ENCODE results near the gene EIF3I. TPM values are rescaled to one million over a fixed set of nuclear protein-coding genes. Genes with fewer than 3 reads are reported as not detected.

The EIF3I gene
- total RNA-seq, 1 donor from 2014 or later = 184 TPM

DNA sequence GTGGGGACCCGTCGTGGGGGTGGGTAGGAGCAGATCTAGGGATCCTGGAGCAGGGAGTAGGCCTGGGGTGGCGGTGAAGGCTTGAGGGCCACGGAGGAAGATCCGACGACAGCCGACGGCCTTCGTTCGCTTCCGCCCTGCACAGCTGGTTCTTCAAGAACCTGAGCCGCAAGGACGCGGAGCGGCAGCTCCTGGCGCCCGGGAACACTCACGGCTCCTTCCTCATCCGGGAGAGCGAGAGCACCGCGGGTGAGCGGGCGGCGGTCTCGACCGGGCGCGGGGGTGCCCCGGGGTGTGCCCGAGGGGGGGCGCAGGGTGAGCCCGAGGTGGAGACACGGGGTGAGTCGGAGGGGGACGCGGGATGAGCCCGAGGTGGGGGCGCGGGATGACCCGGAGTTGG lies 53.2 kb downstream of the EIF3I start:
- no peak overlapping the region for H3K9ac ChIP-seq (ENCODE audit: low read length)
- H3K4me3 ChIP-seq (ENCODE audit: insufficient read depth, low read depth, low read length) = no peak overlapping the region
- Mint-ChIP-seq H3K4me1 (ENCODE audit: low read depth, unreplicated experiment) (peaks cover 5% of the 10 kb centered on the region), H3K36me3 (ENCODE audit: low read depth, unreplicated experiment) (peaks cover 2% of the 10 kb centered on the region), H3K9me3 (ENCODE audit: unreplicated experiment) (no peaks in the 10 kb centered on the region), H3K27ac (ENCODE audit: unreplicated experiment) (no peak overlapping the region), H3K27me3 (ENCODE audit: low read depth, unreplicated experiment) (peaks cover 23% of the 10 kb centered on the region), H3K4me3 (ENCODE audit: unreplicated experiment) (no peak overlapping the region)
- H2AFZ ChIP-seq (ENCODE audit: low read depth, low read length) = peak overlapping the region; percentile 83
- no peak for FAIRE-seq
- peak; percentile 75 for TF ChIP-seq EZH2 (IDR thresholded peaks at IDR 0.05; ENCODE audit: insufficient read depth, low read length)
- no peak for TF ChIP-seq CTCF (IDR thresholded peaks at IDR 0.05; ENCODE audit: insufficient read depth, low read depth, low read length)
- H3K9me3 ChIP-seq (ENCODE audit: insufficient read depth, low read depth, low read length) = no peaks in the 10 kb centered on the region
- H3K4me1 ChIP-seq (ENCODE audit: insufficient read depth, low read length) = no peaks in the 10 kb centered on the region
- H3K4me2 ChIP-seq (ENCODE audit: low read length) = peak overlapping the region; percentile 41
- no peaks in the 10 kb centered on the region for H3K79me2 ChIP-seq (ENCODE audit: insufficient read depth, low read length)
- H3K27ac ChIP-seq (ENCODE audit: low read depth, low read length) = no peak overlapping the region
- no peaks in the 10 kb centered on the region for H4K20me1 ChIP-seq (ENCODE audit: insufficient read depth, low read length)
- no peaks in the 10 kb centered on the region for H3K36me3 ChIP-seq (ENCODE audit: insufficient read depth, low read length)
- DNase-seq (ENCODE audit: low read depth) = no peak
- peaks cover 32% of the 10 kb centered on the region for H3K27me3 ChIP-seq (ENCODE audit: insufficient read depth, low read length)

DNA sequence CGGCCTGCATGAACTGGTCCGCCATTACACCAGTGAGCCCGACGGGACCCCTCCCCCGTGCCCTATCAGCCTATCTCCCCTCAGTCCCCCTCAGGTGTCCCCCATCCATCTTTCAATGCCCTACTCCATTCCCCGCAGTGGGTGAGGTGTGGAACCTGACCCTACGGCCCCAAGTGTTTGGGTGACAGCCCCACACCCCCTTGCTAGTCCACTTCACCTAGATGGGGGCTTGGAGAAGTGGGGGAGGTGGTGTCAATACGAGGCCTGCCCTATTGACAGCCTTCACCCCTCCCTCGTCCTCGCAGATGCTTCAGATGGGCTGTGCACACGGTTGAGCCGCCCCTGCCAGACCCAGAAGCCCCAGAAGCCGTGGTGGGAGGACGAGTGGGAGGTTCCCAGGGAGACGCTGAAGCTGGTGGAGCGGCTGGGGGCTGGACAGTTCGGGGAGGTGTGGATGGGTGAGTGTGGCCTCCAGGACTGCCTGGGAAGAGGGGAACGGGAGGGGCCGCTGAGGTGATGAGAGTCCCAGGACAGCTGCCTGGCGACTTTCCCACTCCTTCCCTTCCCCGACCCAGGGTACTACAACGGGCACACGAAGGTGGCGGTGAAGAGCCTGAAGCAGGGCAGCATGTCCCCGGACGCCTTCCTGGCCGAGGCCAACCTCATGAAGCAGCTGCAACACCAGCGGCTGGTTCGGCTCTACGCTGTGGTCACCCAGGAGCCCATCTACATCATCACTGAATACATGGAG lies 54.0 kb downstream of the EIF3I start:
- TF ChIP-seq CTCF (IDR thresholded peaks at IDR 0.05; ENCODE audit: insufficient read depth, low read depth, low read length) = no peak
- no peak for TF ChIP-seq EZH2 (IDR thresholded peaks at IDR 0.05; ENCODE audit: insufficient read depth, low read length)
- no peak overlapping the region for H3K4me3 Mint-ChIP-seq (ENCODE audit: unreplicated experiment)

More for the DNA sequence above, 54.0 kb downstream of the EIF3I start:
- no peaks in the 10 kb centered on the region for H3K9me3 ChIP-seq (ENCODE audit: insufficient read depth, low read depth, low read length)
- peaks cover 2% of the 10 kb centered on the region for H3K36me3 Mint-ChIP-seq (ENCODE audit: low read depth, unreplicated experiment)
- H3K9me3 Mint-ChIP-seq (ENCODE audit: unreplicated experiment) = no peaks in the 10 kb centered on the region
- no peaks in the 10 kb centered on the region for H3K4me1 ChIP-seq (ENCODE audit: insufficient read depth, low read length)
- no peaks in the 10 kb centered on the region for H4K20me1 ChIP-seq (ENCODE audit: insufficient read depth, low read length)
- H3K27ac ChIP-seq (ENCODE audit: low read depth, low read length) = no peak overlapping the region
- no peak overlapping the region for H3K27ac Mint-ChIP-seq (ENCODE audit: unreplicated experiment)
- FAIRE-seq (no peak), DNase-seq (ENCODE audit: low read depth) (no peak)
- no peaks in the 10 kb centered on the region for H3K79me2 ChIP-seq (ENCODE audit: insufficient read depth, low read length)
- H3K36me3 ChIP-seq (ENCODE audit: insufficient read depth, low read length) = no peaks in the 10 kb centered on the region
- peaks cover 32% of the 10 kb centered on the region for H3K27me3 ChIP-seq (ENCODE audit: insufficient read depth, low read length)
- H3K4me3 ChIP-seq (ENCODE audit: insufficient read depth, low read depth, low read length) = no peak overlapping the region
- no peak overlapping the region for H3K4me2 ChIP-seq (ENCODE audit: low read length)
- H3K27me3 Mint-ChIP-seq (ENCODE audit: low read depth, unreplicated experiment) = peaks cover 21% of the 10 kb centered on the region
- H3K4me1 Mint-ChIP-seq (ENCODE audit: low read depth, unreplicated experiment) = peaks cover 5% of the 10 kb centered on the region
- H3K9ac ChIP-seq (ENCODE audit: low read length) = no peak overlapping the region
- no peak overlapping the region for H2AFZ ChIP-seq (ENCODE audit: low read depth, low read length)

Other genes starting within 250 kb of the EIF3I start
- 126 and 139 TPM in 2 replicates for gene KHDRBS1, start 208.5 kb upstream of the EIF3I start, total RNA-seq
- gene TMEM39B, start 149.5 kb upstream of the EIF3I start, total RNA-seq = 11.8 and 13.3 TPM in 2 replicates
- gene KPNA6, start 114.4 kb upstream of the EIF3I start, total RNA-seq = 113 and 122 TPM in 2 replicates
- 65.8 and 66.6 TPM in 2 replicates for gene TXLNA, start 42.7 kb upstream of the EIF3I start, total RNA-seq
- gene CCDC28B, start 21.8 kb upstream of the EIF3I start, total RNA-seq = 16.0 and 19.2 TPM in 2 replicates
- gene IQCC, start 16.7 kb upstream of the EIF3I start, total RNA-seq = 0.87 and 1.0 TPM in 2 replicates
- not detected in 2 replicates for gene DCDC2B, start 13.3 kb upstream of the EIF3I start, total RNA-seq
- gene TMEM234, start 54 bp upstream of the EIF3I start, total RNA-seq = 16.7 and 17.3 TPM in 2 replicates
- gene FAM167B, start 24.8 kb downstream of the EIF3I start, total RNA-seq = 0.64 and 0.75 TPM in 2 replicates
- 0.30 TPM in 1 of 2 replicates, not detected in the other for gene LCK, start 28.9 kb downstream of the EIF3I start, total RNA-seq
- gene HDAC1, start 69.7 kb downstream of the EIF3I start, total RNA-seq = 94.1 and 99.6 TPM in 2 replicates
- 185 and 213 TPM in 2 replicates for gene MARCKSL1, start 113.8 kb downstream of the EIF3I start, total RNA-seq
- gene FAM229A, start 140.1 kb downstream of the EIF3I start, total RNA-seq = 3.5 and 4.2 TPM in 2 replicates
- gene TSSK3, start 140.1 kb downstream of the EIF3I start, total RNA-seq = 0.32 and 0.87 TPM in 2 replicates
- gene BSDC1, start 172.0 kb downstream of the EIF3I start, total RNA-seq = 71.9 and 73.1 TPM in 2 replicates
- gene ZBTB8B, start 242.7 kb downstream of the EIF3I start, total RNA-seq = 0.12 and 0.18 TPM in 2 replicates